HG02623 (cell line): ENCODE data around the gene CFAP57.
"Not testable (repeated sequence)": the region's sequence is repeated elsewhere in the genome, so short reads cannot be mapped to it uniquely, and the experiment has no call there.

ENCODE experiments used
- ATAC-seq: cut with Tn5 transposase; IDR thresholded peaks from one replicate; pipeline ENCODE4 v1.9.1; 2021; ENCODE audit warnings: moderate library complexity; ENCODE audit not compliant: unreplicated experiment

CFAP57 gene

DNA sequence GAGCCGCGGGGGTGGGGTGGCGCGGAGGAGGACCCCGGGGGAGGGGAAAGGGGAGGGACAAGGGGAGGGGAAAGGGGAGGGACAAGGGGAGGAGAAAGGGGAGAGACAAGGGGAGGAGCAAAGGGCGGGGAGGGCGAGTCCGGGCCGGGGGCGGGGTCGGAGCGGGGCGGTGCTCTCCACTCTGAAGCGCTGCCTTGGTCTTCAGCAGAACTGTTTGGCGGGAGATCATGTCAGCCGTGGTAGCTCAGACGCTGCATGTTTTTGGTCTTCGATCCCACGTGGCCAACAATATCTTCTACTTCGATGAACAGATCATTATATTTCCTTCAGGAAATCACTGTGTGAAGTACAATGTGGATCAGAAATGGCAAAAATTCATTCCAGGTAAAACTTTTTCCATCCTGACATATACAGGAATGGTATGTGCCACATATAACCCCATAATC lies 420 bp downstream of the CFAP57 start:
- ATAC-seq, result peak; percentile 41

DNA sequence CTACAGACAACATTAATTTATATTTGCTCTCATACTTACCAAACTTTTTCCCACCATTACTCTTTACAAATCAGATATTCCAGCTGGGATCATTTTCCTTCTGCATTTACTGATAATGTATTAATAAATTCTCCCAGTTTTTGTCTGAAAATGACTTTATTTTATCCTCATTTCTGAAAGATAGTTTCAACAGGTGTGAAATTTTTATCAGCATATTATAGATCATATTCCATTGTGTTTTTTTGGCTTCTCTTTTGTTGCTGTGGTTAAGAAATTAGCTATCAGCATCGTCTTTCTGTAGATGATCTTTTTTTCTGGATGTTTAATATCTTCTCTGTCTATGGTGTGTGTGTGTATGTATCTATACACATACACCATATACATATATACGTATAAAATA lies 2.7 kb downstream of the CFAP57 start:
- no peak for ATAC-seq

DNA sequence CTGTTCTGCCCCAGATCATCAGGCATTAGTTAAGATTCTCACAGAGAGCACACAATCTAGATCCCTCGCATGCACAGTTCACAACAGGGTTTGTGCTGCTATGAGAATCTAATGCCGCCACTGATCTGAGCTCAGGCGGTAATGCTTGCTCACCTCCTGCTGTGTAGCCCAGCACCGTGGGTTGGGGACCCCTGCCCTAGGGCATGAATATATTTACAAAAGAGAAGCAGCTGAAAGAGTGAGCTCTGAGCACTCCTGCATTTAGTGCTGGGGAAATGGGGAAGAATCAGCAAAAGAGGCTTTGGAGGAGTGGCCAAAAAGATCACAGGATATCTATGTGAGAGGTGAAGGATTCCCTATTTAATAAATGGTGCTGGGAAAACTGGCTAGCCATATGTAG lies 5.6 kb downstream of the CFAP57 start:
- no peak for ATAC-seq

DNA sequence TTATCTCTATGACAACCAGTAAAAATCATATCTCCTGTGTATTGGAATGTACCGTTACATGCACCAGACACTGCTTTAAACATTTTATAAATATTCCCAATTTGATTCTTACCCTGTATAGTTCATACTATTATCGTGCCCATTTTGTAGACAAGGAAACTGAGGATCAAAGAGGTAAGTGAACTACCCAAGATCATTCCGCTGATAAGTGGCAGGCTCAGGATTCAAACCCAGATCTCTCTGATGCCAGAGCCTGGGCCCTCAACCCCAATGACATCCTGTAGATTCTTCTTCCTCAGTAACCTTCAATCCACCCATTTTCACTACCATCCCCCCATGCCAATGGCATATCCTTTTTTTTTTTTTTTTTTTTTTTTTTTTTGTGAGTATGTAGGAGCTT lies 12.3 kb downstream of the CFAP57 start:
- ATAC-seq, result no peak

DNA sequence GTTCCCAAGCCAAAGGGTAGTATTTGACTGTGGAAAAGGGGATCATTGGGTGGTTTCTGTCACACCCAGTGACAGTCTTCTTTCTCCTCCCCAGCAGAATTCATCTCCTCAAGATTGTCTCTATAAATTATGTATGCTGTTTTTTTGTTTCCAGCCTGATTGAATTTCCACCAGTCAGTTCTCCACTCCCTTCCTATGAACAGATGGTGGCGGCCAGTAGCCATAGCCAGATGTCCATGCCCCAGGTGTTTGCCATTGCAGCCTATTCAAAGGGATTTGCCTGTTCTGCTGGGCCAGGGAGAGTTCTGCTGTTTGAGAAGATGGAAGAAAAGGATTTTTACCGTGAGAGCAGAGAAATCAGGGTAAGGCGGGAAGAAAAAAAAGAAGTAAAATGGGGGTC lies 12.9 kb downstream of the CFAP57 start:
- ATAC-seq, result no peak

DNA sequence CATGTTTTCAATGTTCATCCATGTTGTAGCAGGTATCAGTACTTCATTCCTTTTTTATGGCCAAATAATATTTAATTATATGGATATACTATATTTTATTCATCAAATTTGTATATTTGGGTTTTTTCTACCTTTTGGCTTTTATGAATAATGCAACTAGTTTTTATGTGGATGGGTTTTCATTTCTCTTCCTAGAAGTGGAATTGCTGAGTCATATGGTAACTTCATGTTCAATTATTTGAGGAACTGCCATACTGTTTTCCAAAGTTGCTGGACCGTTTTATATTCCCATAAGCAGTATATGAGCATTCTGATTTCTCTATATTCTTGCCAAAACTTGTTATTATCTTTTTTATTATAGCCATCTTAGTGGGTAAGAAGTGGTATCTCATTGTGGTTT lies 16.0 kb downstream of the CFAP57 start:
- ATAC-seq, result no peak

DNA sequence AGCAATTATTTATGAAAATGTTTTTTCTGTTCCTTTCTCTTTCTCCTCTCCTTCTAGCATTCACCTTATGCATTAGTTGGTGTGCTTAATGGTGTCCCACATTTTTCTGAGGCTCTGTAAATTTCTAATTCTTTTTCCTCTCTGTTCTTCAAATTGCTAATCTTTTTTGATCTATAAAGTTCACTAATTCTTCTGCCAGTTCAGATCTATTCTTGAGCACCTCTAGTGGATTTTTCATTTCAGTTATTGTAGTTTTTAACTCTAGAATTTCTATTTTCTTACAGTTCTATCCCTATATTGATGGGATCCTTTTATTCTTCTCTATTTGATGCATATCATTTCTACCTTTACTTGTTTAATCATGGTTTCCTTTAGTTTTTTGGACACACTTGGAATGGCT lies 22.4 kb downstream of the CFAP57 start:
- no peak for ATAC-seq

DNA sequence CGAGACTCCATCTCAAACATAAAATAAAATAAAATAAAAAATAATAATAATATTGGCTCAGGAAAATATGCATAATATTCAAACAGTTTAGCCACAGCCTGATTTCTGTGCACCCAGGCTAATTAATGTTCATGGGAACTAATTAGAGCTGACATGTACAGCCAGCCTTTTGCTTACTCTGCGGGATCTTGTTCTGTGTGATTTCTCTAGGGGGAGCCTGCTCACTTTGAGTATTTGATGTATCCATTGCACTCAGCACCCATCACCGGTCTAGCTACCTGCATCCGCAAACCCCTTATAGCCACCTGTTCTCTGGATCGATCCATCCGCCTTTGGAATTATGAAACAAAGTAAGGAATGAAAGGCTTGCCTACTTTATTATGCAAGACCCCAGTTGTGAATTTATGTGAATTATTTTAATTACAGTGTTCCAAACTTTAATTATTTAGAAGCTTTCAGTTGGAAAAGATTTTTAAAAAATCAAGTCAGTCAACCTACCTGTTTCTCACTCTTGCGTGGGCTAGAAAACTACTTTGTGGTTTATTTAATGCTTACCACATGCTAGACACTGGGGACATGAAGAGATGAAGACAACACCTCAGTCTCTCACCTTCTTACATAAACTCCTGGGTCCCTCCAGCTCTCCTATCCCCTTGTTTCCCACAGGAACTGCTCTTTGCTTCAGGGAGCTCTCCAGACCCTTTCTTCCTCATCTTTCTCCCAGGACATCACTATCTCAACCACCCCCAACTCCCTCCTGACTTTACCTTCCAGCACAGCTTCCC lies 25.4 kb downstream of the CFAP57 start:
- no peak for ATAC-seq

DNA sequence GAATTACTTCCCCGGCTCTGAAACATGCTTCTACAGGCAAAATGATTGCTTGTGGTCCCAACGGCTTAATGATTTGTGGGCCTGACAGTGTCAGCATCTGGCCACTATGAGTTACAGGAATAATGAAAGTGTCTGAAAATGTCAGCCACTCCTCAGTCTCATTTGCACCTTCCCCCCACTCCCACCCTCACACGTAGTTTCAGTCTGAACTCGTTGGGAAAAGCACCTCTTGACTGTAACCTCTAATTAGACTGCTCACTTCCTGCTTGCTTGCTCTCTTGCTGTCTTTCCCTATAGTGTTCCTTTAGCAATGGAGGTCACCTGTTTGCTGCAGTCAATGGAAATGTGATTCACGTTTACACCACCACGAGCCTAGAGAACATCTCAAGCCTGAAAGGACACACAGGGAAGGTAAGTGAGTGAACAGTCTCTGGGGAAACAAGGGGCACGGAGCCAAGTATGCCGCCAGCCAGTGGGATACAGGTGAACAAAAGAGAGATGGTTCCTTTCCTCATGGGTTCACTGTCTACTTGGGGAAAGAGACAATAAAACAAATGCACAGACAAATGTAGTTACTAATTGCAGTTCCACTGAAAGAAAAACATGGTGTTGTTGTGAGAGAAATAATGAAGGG lies 27.1 kb downstream of the CFAP57 start:
- ATAC-seq, result no peak

DNA sequence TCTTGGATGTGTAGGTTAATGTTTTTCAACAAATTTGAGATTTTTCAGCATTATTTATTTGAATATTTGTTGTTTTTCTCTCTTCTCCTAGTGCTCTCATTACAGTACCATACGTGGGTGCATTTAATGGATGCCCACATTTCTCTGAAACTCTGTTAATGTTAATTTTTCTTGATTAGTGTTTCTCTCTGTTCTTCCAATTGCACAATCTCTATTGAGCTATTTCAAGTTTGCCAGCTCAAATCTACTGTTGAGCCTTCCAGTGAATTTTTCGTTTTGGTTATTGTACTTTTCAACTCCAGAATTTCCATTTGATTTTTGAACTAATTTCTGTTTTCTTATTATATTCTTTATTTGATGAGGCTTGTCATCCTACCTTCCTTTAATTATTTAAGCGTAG lies 31.7 kb downstream of the CFAP57 start:
- ATAC-seq, result no peak

DNA sequence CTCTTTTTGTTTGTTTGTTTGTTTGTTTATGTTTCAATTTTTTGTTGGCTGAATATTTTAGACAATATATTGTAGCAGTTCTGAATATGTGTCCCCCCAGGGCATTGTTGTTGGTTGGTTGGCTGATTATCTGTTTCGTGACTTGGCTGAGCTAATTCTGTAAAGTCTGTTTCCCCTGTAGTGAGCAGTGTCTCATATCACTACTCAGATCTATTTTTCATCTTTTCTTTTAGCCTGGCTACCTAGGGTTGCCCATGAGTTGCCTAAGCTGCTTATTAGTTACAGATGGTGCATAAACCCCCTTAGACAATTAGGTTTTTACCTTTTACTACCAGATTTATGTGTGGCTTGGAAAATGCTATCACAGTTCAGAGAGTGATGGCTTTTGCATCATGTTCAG lies 32.3 kb downstream of the CFAP57 start:
- no peak for ATAC-seq

DNA sequence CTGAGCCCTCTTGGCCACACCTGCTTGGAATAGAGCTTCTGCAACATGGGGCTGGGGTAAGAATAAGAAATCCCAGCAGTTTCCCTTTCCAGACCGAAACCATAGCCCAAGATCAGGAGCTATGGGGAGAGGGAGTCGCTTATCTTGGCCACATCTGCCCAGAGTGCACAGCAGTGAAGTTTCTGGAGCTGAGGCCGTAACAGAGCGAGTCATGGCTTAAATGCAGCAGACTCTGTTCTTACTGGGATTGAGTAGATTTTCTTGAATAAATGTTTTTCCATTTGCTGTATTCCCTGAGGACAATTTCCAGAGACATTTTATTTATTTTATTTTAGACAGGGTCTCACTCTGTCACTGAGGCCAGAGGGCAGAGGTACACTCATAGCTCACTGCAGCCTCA lies 33.5 kb downstream of the CFAP57 start:
- no peak for ATAC-seq

DNA sequence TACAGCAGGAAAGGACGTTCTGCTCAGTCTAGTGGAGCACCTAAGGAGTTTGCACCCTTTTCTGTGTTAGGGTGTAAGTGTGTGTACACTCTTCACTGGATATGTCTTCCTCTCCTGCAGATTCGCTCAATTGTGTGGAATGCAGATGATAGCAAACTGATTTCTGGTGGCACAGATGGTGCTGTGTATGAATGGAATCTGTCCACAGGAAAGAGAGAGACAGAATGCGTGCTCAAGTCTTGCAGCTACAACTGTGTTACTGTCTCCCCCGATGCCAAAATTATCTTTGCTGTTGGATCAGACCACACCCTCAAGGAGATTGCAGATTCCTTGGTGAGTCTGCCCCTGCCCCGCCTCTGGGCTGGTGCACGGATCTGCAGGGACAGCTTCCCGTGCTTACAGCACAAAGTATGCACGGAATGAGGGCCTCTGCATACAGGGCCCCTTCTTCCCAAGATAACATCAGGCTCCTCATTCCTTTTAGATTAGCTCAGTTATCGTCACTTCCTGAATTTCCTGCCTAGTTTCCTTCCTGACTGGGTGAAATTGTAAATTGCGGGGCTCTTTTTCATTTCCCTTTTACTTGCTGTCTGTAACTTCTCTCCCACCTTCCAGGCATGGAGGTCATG lies 34.6 kb downstream of the CFAP57 start:
- ATAC-seq, result no peak

DNA sequence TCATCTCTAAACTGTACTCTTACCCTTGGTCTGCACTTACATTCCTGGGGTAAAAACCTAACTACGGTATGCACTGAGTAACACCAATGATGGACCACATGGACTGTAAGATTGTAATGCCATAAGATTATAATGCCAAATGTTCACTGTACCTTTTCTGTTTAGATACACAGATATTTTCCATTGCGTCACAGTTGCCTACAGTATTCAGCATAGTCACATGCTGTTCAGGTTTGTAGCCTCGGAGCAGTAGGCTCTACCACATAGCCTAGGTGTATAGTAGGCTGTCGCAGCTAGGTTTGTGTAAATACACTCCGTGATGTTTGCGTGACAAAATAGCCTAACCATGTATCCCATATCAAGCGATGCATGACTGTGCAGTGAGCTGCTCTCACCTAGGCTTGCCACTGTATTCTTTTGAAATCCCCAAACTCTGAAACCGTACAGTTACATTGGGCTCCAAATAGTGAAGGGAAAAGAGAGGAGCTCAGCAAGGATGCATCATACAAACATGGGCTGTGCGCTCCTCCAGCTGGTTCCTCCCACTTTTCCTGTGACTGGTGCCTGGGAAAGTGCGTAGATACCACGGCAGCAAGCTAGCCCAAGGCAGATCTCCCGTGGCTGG lies 35.2 kb downstream of the CFAP57 start:
- ATAC-seq, result no peak

DNA sequence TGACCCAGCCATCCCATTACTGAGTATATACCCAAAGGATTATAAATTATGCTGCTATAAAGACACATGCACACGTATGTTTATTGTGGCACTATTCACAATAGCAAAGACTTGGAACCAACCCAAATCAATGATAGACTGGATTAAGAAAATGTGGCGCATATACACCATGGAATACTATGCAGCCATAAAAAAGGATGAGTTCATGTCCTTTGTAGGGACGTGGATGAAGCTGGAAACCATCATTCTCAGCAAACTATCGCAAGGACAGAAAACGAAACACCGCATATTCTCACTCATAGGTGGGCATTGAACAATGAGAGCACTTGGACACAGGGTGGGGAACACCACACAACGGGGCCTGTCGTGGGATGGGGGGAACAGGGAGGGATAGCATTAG lies 36.1 kb downstream of the CFAP57 start:
- ATAC-seq, result not testable (repeated sequence)

DNA sequence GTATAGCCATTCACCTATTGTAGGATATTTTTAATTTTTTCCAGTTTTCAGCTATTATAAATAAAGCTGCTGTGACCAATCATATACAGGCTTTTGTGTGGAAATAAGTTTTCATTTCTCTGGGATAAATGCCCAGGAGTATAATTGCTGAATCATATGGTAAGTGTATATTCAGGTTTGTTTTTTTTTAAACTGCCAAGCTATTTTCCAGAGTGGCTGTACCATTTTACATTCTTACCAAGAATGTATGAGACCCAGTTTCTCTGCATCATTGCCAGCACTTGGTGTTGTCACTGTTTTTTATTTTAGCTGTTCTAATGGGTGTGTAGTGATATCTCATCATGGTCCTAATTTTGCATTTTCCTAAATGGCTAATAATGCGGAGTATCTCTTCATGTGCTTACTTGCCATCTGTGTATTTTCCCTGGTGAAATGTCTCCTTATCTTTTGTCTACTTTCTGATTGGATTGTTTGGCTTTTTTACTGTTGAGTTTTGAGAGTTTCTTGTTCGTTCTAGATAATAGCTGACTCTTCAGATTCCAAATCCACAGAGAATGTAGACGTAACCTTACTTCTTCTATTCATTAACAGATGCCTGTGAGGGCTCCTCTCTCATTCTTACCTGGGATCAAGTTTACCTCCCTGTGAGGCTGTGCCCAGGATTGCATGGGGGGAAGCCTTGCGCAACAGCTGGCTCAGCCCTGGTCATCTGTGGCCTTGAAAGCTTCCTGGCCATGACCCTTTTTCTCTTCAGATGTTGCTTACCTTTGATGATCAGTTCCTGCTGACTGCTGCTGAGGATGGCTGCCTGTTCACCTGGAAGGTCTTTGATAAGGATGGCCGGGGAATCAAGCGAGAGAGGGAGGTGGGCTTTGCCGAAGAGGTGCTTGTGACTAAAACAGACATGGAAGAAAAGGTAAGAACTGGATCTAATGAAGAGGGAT lies 42.6 kb downstream of the CFAP57 start:
- no peak for ATAC-seq

DNA sequence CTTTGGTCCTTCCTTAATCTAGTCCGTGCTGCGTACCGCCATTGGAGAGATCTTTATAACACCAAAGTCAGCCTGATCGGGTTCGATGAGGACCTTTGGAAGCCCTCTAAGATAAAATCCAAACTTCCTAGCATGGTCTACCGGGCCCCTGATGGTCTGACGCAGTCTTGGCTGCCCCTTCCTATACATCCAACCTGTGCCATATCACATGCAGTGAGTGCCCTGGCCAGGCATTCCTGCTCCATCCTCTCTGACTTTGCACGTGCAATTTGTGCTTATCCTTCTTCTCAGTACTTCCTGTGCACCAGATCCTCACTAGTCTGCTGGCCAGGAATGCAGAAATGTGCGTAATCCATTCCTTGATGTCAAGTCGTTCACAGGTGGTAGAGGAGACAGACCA lies 45.6 kb downstream of the CFAP57 start:
- no peak for ATAC-seq

DNA sequence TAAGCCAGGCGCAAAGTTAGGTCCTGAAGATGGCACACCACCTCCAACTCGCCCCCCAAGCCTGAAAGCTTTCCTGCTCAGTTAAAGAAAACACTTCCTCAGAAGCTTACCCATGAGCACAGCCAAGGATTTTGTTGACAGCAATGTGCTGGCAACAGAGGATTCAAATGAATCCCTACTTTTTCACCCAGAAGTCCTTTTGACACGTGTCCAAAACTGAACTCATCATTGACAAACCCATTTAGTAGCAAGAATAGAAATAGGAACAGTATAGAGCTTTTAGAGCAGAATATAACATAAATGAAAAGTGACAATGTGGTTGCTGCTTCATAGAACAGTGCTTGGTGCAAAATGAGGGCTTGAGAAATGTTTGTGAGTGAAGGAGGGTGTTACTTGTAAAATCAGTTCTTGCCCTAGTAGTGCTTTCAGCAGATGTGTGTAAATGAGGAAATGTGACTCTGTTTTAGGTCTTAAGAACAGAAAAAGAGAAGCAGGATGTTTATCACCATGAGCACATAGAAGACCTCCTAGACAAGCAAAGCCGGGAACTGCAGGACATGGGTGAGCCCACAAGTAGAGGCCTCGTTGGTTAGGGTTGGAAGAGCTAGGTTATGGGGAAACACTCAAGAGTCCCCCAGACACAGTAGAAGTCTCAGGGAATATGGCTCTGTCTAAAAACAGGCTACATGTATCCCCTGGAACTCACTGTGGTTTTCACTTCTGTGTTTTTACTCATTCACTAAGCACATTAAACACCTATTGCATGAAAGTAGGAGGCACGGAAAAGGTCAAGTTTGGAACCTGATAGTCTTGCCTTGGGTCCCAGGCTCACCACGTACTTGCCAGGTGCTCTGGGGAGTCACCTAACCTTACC lies 49.0 kb downstream of the CFAP57 start:
- ATAC-seq, result peak; percentile 72

DNA sequence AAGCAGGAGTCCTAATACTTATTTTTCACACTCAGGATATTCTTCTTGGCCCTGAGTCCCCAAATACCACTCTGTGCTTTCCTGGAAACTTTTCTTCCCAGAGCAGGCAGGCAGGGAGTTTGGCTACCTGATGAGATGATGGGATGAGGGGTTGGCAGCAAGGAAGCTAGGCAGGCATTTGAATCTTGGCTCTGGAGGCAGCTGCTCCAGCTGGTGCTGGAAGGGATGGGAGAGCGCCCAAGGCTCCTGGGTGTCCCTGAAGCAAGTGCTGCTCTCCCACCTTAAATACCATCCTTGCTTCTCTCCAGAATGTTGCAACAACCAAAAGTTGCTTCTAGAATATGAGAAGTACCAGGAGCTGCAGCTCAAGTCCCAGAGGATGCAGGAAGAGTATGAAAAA lies 49.7 kb downstream of the CFAP57 start:
- no peak for ATAC-seq

DNA sequence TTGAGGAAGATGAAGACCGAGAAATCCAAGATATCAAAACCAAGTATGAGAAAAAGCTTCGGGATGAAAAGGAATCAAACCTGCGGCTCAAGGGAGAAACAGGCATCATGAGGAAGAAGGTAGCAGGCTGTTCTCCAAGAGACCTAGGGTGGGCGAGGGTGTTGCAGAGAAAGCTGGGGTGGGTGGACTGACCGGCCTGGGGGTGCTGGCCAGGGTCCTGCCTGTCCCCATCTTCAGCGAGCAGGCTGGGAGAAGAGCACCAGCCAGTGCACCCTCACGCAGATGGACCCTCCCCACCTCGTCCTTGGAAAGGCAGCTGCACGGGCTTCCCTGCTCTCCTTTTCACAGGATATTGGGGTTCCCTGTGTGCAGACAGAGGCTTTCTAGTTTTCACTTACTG lies 50.7 kb downstream of the CFAP57 start:
- ATAC-seq, result no peak
